Nephron (organoid): ENCODE measurements around the gene SRD5A1.

ENCODE experiments used
- H3K27ac Mint-ChIP-seq, 3 experiments: 2 replicates each; pipeline ENCODE4 v1.8.0; 2020; ENCODE audit warnings: mixed read lengths in 3 of 3, mild to moderate bottlenecking in 2 of 3, moderate library complexity in 1 of 3
- H3K27me3 Mint-ChIP-seq: 2 replicates; pipeline ENCODE4 v1.8.0; 2021; ENCODE audit warnings: low read depth, mild to moderate bottlenecking, moderate library complexity, mixed read lengths
- H3K36me3 Mint-ChIP-seq: 2 replicates; pipeline ENCODE4 v1.8.0; 2020; ENCODE audit warnings: low read depth, mixed read lengths
- H3K4me1 Mint-ChIP-seq: 2 replicates; pipeline ENCODE4 v1.8.0; 2020; ENCODE audit warnings: mixed read lengths
- H3K4me3 Mint-ChIP-seq, 3 experiments: 2 replicates each; pipeline ENCODE4 v1.8.0; 2020; ENCODE audit warnings: mild to moderate bottlenecking in 3 of 3, mixed read lengths in 3 of 3, moderate library complexity in 2 of 3
- H3K9me3 Mint-ChIP-seq: 2 replicates; pipeline ENCODE4 v1.8.0; 2020; ENCODE audit warnings: mixed read lengths
- CTCF ChIP-seq, 3 experiments: fragments of 200-600 bp; sonication (generic); IDR thresholded peaks; one replicate each; pipeline ENCODE4 v1.5.0; 2021; ENCODE audit warnings: antibody characterized with exemption in 3 of 3; ENCODE audit not compliant: unreplicated experiment in 3 of 3

The SRD5A1 gene

GRCh38 chr5:6673031-6673430 is 39.8 kb downstream of the SRD5A1 start:
- Mint-ChIP-seq H3K4me3 (no peak overlapping the region), H3K36me3 (peaks cover 27% of the 10 kb centered on the region), H3K4me1 (no peaks in the 10 kb centered on the region), H3K27me3 (no peaks in the 10 kb centered on the region), H3K27ac (no peak overlapping the region), H3K9me3 (no peaks in the 10 kb centered on the region)
- no peak for TF ChIP-seq CTCF (IDR thresholded peaks at IDR 0.05; ENCODE audit: unreplicated experiment in 3 of 3)

- Mint-ChIP-seq H3K9me3 (no peaks in the 10 kb centered on the region), H3K4me3 (no peak overlapping the region), H3K36me3 (peaks cover 27% of the 10 kb centered on the region), H3K27me3 (no peaks in the 10 kb centered on the region), H3K4me1 (no peaks in the 10 kb centered on the region), H3K27ac (no peak overlapping the region)
- TF ChIP-seq CTCF (IDR thresholded peaks at IDR 0.05; ENCODE audit: unreplicated experiment in 3 of 3): no peak
These were observed 40.7 kb downstream of the SRD5A1 start for GRCh38 chr5:6673963-6674362.

- no peak overlapping the region for H3K27ac Mint-ChIP-seq
- H3K4me3 Mint-ChIP-seq: no peak overlapping the region
- no peak for TF ChIP-seq CTCF (IDR thresholded peaks at IDR 0.05; ENCODE audit: unreplicated experiment in 3 of 3)
- no peaks in the 10 kb centered on the region for H3K27me3 Mint-ChIP-seq
- H3K4me1 Mint-ChIP-seq: no peaks in the 10 kb centered on the region
- H3K36me3 Mint-ChIP-seq: peaks cover 27% of the 10 kb centered on the region
- H3K9me3 Mint-ChIP-seq: no peaks in the 10 kb centered on the region
These were observed 41.2 kb downstream of the SRD5A1 start for GRCh38 chr5:6674421-6674820.

- Mint-ChIP-seq H3K36me3 (peaks cover 27% of the 10 kb centered on the region), H3K4me1 (no peaks in the 10 kb centered on the region), H3K9me3 (no peaks in the 10 kb centered on the region), H3K27me3 (no peaks in the 10 kb centered on the region), H3K27ac (no peak overlapping the region), H3K4me3 (no peak overlapping the region)
- no peak for TF ChIP-seq CTCF (IDR thresholded peaks at IDR 0.05; ENCODE audit: unreplicated experiment in 3 of 3)
These were observed 41.6 kb downstream of the SRD5A1 start for GRCh38 chr5:6674886-6675285.

GRCh38 chr5:6675784-6676491 is 42.7 kb downstream of the SRD5A1 start:
- H3K9me3 Mint-ChIP-seq: no peaks in the 10 kb centered on the region
- H3K36me3 Mint-ChIP-seq: peaks cover 18% of the 10 kb centered on the region
- no peaks in the 10 kb centered on the region for H3K4me1 Mint-ChIP-seq
- no peak overlapping the region for H3K4me3 Mint-ChIP-seq
- H3K27ac Mint-ChIP-seq: no peak overlapping the region
- H3K27me3 Mint-ChIP-seq: no peaks in the 10 kb centered on the region
- no peak for TF ChIP-seq CTCF (IDR thresholded peaks at IDR 0.05; ENCODE audit: unreplicated experiment in 3 of 3)

GRCh38 chr5:6676702-6677101 is 43.5 kb downstream of the SRD5A1 start:
- Mint-ChIP-seq H3K27ac (no peak overlapping the region), H3K36me3 (peaks cover 11% of the 10 kb centered on the region), H3K4me1 (no peaks in the 10 kb centered on the region), H3K27me3 (no peaks in the 10 kb centered on the region), H3K4me3 (no peak overlapping the region), H3K9me3 (no peaks in the 10 kb centered on the region)
- TF ChIP-seq CTCF (IDR thresholded peaks at IDR 0.05; ENCODE audit: unreplicated experiment in 3 of 3): no peak
